ENCODE data around the gene SHANK3. TPM values are rescaled to one million over a fixed set of nuclear protein-coding genes. Genes with fewer than 3 reads are reported as not detected.

The SHANK3 gene
- total and polyA plus RNA-seq, 4 donors, result 1.1 to 10.0 (median 5.8) TPM

DNA sequence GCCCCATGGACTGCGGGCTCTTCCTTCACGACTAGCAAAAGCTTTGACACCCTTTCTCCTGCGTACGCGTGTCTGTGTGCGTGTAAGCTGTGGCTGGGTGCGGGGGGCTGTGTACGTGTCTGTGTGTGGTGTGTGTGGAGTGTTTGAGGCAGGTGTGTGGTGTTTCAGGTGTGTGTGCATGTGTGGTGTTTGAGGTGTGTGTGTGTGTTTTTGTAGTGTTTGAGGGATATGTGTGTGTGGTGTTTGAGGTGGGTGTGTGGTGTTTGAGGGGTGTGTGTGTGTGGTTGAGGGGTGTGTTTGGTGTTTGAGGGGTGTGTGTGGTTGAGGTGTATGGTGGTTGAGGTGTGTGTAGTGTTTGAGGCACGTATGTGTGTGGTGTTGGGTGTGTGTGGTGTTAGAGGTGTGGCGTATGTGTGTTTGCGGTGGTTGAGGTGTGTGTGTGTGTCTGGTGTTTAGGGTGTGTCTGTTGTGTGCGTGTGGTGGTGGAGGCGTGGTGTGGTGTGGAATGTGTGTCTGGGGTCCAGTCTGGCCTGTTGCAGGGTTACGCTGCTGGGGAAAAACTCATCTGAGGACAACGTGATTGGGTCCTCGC is 44.0 kb upstream of the SHANK3 start:
- H3K27me3 ChIP-seq (ENCODE audit: control insufficient read depth in 4 of 4, insufficient read depth in 4 of 4, low read length in 3 of 4), result no peaks in the 10 kb centered on the region
- H3K4me1 ChIP-seq (ENCODE audit: control insufficient read depth in 4 of 4, insufficient read depth in 4 of 4, low read length in 3 of 4), result peaks cover 6 to 35% (median 14%) of the 10 kb centered on the region in 4 donors
- no peaks in the 10 kb centered on the region for H3K9me3 ChIP-seq (ENCODE audit: control insufficient read depth in 4 of 4, low read length in 3 of 4)
- no peak for DNase-seq (ENCODE audit: low spot score)
- WGBS, result 37% methylated on average over 16 of the region's 16 CpGs
- no peaks in the 10 kb centered on the region for H3K36me3 ChIP-seq (ENCODE audit: control insufficient read depth in 4 of 4, insufficient read depth in 3 of 4, low read depth in 1 of 4, low read length in 3 of 4)
- H3K27ac ChIP-seq (ENCODE audit: low read depth in 1 of 2, low read length in 2 of 2), result peak overlapping the region; percentile 25 to 77
- TF ChIP-seq CTCF (IDR thresholded peaks at IDR 0.05; ENCODE audit: low read depth, low read length, missing input control) (no peak), NR2F2 (IDR thresholded peaks at IDR 0.05) (no peak), GABPA (IDR thresholded peaks at IDR 0.05 in 1 of 2, conservative IDR thresholded peaks at IDR 0.05 in 1 of 2) (no peak), YY1 (IDR thresholded peaks at IDR 0.05) (no peak), RXRA (IDR thresholded peaks at IDR 0.05) (no peak), RAD21 (IDR thresholded peaks at IDR 0.05) (no peak), FOXA1 (IDR thresholded peaks at IDR 0.05) (no peak), ATF3 (IDR thresholded peaks at IDR 0.05) (no peak), EGR1 (IDR thresholded peaks at IDR 0.05; ENCODE audit: low read depth in 2 of 2) (no peak)
- TF ChIP-seq, protein P1, sequence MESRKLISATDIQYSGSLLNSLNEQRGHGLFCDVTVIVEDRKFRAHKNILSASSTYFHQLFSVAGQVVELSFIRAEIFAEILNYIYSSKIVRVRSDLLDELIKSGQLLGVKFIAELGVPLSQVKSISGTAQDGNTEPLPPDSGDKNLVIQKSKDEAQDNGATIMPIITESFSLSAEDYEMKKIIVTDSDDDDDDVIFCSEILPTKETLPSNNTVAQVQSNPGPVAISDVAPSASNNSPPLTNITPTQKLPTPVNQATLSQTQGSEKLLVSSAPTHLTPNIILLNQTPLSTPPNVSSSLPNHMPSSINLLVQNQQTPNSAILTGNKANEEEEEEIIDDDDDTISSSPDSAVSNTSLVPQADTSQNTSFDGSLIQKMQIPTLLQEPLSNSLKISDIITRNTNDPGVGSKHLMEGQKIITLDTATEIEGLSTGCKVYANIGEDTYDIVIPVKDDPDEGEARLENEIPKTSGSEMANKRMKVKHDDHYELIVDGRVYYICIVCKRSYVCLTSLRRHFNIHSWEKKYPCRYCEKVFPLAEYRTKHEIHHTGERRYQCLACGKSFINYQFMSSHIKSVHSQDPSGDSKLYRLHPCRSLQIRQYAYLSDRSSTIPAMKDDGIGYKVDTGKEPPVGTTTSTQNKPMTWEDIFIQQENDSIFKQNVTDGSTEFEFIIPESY (IDR thresholded peaks at IDR 0.05), result no peak
- TF ChIP-seq, protein P2, sequence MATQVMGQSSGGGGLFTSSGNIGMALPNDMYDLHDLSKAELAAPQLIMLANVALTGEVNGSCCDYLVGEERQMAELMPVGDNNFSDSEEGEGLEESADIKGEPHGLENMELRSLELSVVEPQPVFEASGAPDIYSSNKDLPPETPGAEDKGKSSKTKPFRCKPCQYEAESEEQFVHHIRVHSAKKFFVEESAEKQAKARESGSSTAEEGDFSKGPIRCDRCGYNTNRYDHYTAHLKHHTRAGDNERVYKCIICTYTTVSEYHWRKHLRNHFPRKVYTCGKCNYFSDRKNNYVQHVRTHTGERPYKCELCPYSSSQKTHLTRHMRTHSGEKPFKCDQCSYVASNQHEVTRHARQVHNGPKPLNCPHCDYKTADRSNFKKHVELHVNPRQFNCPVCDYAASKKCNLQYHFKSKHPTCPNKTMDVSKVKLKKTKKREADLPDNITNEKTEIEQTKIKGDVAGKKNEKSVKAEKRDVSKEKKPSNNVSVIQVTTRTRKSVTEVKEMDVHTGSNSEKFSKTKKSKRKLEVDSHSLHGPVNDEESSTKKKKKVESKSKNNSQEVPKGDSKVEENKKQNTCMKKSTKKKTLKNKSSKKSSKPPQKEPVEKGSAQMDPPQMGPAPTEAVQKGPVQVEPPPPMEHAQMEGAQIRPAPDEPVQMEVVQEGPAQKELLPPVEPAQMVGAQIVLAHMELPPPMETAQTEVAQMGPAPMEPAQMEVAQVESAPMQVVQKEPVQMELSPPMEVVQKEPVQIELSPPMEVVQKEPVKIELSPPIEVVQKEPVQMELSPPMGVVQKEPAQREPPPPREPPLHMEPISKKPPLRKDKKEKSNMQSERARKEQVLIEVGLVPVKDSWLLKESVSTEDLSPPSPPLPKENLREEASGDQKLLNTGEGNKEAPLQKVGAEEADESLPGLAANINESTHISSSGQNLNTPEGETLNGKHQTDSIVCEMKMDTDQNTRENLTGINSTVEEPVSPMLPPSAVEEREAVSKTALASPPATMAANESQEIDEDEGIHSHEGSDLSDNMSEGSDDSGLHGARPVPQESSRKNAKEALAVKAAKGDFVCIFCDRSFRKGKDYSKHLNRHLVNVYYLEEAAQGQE (IDR thresholded peaks at IDR 0.05), result no peak
- H3K4me3 ChIP-seq (ENCODE audit: low read depth in 1 of 3, low read length in 3 of 3), result peak overlapping the region; percentile 64 to 91 (median 88)
- H3K9ac ChIP-seq (ENCODE audit: low read depth in 1 of 2, low read length in 2 of 2), result peak overlapping the region; percentile 24 to 72

GRCh38 chr22:50630376-50630775 is 42.2 kb upstream of the SHANK3 start:
- TF ChIP-seq EGR1 (IDR thresholded peaks at IDR 0.05; ENCODE audit: low read depth in 2 of 2) (no peak), YY1 (IDR thresholded peaks at IDR 0.05) (no peak), FOXA1 (IDR thresholded peaks at IDR 0.05) (no peak), JUND (IDR thresholded peaks at IDR 0.05) (no peak), RAD21 (IDR thresholded peaks at IDR 0.05) (no peak), RXRA (IDR thresholded peaks at IDR 0.05) (no peak), TAF1 (conservative IDR thresholded peaks at IDR 0.05) (no peak), HNF4A (conservative IDR thresholded peaks at IDR 0.05) (no peak), MAX (IDR thresholded peaks at IDR 0.05) (no peak), NR2F2 (IDR thresholded peaks at IDR 0.05) (no peak)
- TF ChIP-seq, protein P1 (IDR thresholded peaks at IDR 0.05), result no peak
- TF ChIP-seq, protein P2 (IDR thresholded peaks at IDR 0.05), result no peak
- H3K27me3 ChIP-seq (ENCODE audit: control insufficient read depth in 4 of 4, insufficient read depth in 4 of 4, low read length in 3 of 4), result no peaks in the 10 kb centered on the region
- no peaks in the 10 kb centered on the region for H3K9me3 ChIP-seq (ENCODE audit: control insufficient read depth in 4 of 4, low read length in 3 of 4)
- no peak overlapping the region for H3K27ac ChIP-seq (ENCODE audit: low read depth in 1 of 2, low read length in 2 of 2)
- DNase-seq (ENCODE audit: low spot score), result no peak
- no peak overlapping the region for H3K4me3 ChIP-seq (ENCODE audit: low read depth in 1 of 3, low read length in 3 of 3)
- 78% methylated on average over 5 of the region's 5 CpGs for WGBS
- H3K36me3 ChIP-seq (ENCODE audit: control insufficient read depth in 4 of 4, insufficient read depth in 3 of 4, low read depth in 1 of 4, low read length in 3 of 4), result no peaks in the 10 kb centered on the region
- no peak overlapping the region for H3K9ac ChIP-seq (ENCODE audit: low read depth in 1 of 2, low read length in 2 of 2)
- H3K4me1 ChIP-seq (ENCODE audit: control insufficient read depth in 4 of 4, insufficient read depth in 4 of 4, low read length in 3 of 4), result peaks cover 6 to 35% (median 14%) of the 10 kb centered on the region in 4 donors

Measured in liver (tissue), 9 donors.